Body of pancreas (tissue), 4 donors: ENCODE data around the gene MAST4. TPM values are rescaled to one million over a fixed set of nuclear protein-coding genes. Genes with fewer than 3 reads are reported as not detected.
A peak's percentile ranks its signal among the peaks of the same experiment; 100 is the strongest.

Experiments
- ATAC-seq: fragments of 150-250 bp; one replicate; pipeline ENCODE4 v1.9.1; 2016
- DNase-seq, 4 donors: peaks; one replicate each; pipeline ENCODE4 v3.0.0-alpha.2; 2019
- H3K27ac ChIP-seq, 4 donors: fragments of 200-600 bp; sonication (generic); 1 replicate in 3 of 4; 2 replicates in 1 of 4; pipeline versions ENCODE4 v1.5.1 to v1.6.1; 2016 to 2019; ENCODE audit warnings: mild to moderate bottlenecking in 1 of 4, mixed read lengths in 1 of 4, moderate library complexity in 1 of 4
- H3K27me3 ChIP-seq, 2 donors: fragments of 200-600 bp; sonication (generic); one replicate each; pipeline ENCODE4 v1.6.0; 2016; ENCODE audit warnings: mild to moderate bottlenecking in 1 of 2
- H3K36me3 ChIP-seq, 2 donors: fragments of 200-600 bp; sonication (generic); replicated peaks in 1 of 2; 2 replicates each; pipeline ENCODE4 v1.5.1; 2016; ENCODE audit warnings: low read depth in 2 of 2; ENCODE audit not compliant: insufficient read depth in 1 of 2
- H3K4me1 ChIP-seq: fragments of 200-600 bp; sonication (generic); one replicate; pipeline ENCODE4 v1.6.0; 2016
- H3K4me3 ChIP-seq, 2 donors: fragments of 200-600 bp; sonication (generic); 1 replicate in 1 of 2; 2 replicates in 1 of 2; pipeline ENCODE4 v1.5.1; 2016 to 2019
- H3K9me3 ChIP-seq, 3 donors: fragments of 200-600 bp; sonication (generic); 1 replicate in 2 of 3; 2 replicates in 1 of 3; pipeline ENCODE4 v1.5.1; 2016
- POLR2A ChIP-seq, 3 donors: fragments of 450-650 bp; IDR thresholded peaks; one replicate each; pipeline ENCODE4 v1.6.1; 2016; ENCODE audit warnings: antibody characterized with exemption in 3 of 3, mild to moderate bottlenecking in 2 of 3
- WGBS, 2 donors: methylation state at CpG; one replicate each; pipeline ENCODE4 v1.1.5; 2017; 5-methylcytosine and 5-hydroxymethylcytosine counted together
- intact Hi-C: fragments of 100-400 bp; cut with DNase I; formaldehyde crosslinking; loops from one replicate; pipeline ENCODE4 v1.15.1; 2023
- total RNA-seq, 2 donors: library from RNA; depleted of rRNA; stranded (reverse); fragments of >200 nt; gene quantifications; one replicate each; pipeline ENCODE4 v1.1.0, GENCODE V29; 2016
- TF ChIP-seq, protein P1 (sequence below), 7 experiments: fragments of 450-650 bp in 4 of 7; fragments of 200-600 bp in 3 of 7; sonication (generic) in 3 of 7; IDR thresholded peaks; one replicate each; pipeline ENCODE4 v1.5.1; 2016 to 2019; ENCODE audit warnings: antibody characterized with exemption in 7 of 7

MAST4 gene
- total RNA-seq, 2 donors from 2014 or later = 17.9 to 29.7 TPM

GRCh38 chr5:67201897-67202549, 605.8 kb downstream of the MAST4 start:
- Histone ChIP-seq H3K4me1 (no peaks in the 10 kb centered on the region), H3K4me3 (no peak overlapping the region), H3K27me3 (no peaks in the 10 kb centered on the region), H3K9me3 (no peaks in the 10 kb centered on the region), H3K27ac (no peak overlapping the region), H3K36me3 (no peaks in the 10 kb centered on the region)
- intact Hi-C loops = loop anchor here (5.0 to 10.0 kb wide), 3 partner anchors 35 to 387 kb away; no protein-coding TSS in a partner anchor
- 79 to 91% methylated on average over 6 of the region's 6 CpGs for WGBS, 2 donors
- TF ChIP-seq, protein P1, sequence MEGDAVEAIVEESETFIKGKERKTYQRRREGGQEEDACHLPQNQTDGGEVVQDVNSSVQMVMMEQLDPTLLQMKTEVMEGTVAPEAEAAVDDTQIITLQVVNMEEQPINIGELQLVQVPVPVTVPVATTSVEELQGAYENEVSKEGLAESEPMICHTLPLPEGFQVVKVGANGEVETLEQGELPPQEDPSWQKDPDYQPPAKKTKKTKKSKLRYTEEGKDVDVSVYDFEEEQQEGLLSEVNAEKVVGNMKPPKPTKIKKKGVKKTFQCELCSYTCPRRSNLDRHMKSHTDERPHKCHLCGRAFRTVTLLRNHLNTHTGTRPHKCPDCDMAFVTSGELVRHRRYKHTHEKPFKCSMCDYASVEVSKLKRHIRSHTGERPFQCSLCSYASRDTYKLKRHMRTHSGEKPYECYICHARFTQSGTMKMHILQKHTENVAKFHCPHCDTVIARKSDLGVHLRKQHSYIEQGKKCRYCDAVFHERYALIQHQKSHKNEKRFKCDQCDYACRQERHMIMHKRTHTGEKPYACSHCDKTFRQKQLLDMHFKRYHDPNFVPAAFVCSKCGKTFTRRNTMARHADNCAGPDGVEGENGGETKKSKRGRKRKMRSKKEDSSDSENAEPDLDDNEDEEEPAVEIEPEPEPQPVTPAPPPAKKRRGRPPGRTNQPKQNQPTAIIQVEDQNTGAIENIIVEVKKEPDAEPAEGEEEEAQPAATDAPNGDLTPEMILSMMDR (IDR thresholded peaks at IDR 0.05) = no peak
- TF ChIP-seq POLR2A (IDR thresholded peaks at IDR 0.05) = no peak
- ATAC-seq = no peak
- no peak for DNase-seq

DNA sequence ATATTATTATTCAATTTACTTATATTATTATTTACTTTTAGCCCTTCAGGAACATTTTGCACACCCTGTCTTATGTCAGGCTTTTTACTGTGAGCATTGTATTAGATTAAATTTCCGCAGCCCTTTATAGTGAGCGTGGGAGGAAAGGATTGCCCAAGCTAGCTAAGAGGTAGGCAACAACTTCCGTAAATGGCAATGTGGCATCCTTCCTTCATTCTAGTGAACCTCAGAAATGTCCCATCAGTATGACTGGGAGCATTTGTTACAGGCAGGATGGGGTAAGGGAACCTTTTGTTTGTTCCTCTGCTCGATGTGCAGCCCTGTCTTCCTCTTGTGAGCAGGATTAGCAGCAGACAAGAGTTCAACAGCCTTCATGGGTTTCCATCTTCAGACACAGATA, 606.6 kb downstream of the MAST4 start:
- no peak overlapping the region for H3K4me3 ChIP-seq
- intact Hi-C loops = loop anchor here (5.0 to 10.0 kb wide), 3 partner anchors 36 to 388 kb away; no protein-coding TSS in a partner anchor
- H3K36me3 ChIP-seq = no peaks in the 10 kb centered on the region
- no peak overlapping the region for H3K27ac ChIP-seq
- no peaks in the 10 kb centered on the region for H3K9me3 ChIP-seq
- DNase-seq (peak in 1 of 4 donors; percentile 40), ATAC-seq (no peak)
- 78 to 79% methylated on average over 4 of the region's 4 CpGs for WGBS, 2 donors
- no peak for TF ChIP-seq POLR2A (IDR thresholded peaks at IDR 0.05)
- TF ChIP-seq, protein P1 (IDR thresholded peaks at IDR 0.05) = no peak
- no peaks in the 10 kb centered on the region for H3K27me3 ChIP-seq
- no peaks in the 10 kb centered on the region for H3K4me1 ChIP-seq

DNA sequence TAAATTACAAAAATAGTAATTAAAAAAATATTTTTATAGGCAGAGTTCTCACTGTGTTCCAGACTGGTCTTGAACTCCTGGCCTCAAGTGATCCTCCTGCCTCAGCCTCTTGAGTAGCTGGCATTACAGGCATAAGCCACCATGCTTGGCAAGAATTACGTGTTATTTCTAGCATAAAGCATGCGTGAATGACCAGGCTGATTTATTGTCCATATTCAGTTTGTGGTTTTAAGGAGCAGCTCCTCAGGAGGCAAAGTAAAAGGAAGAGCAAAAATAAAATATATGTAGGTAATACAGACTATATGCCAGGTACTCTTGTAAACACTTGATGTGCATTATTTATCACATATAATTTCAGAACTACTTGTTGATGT, 607.5 kb downstream of the MAST4 start:
- Histone ChIP-seq H3K4me1 (no peaks in the 10 kb centered on the region), H3K27ac (no peak overlapping the region), H3K36me3 (no peaks in the 10 kb centered on the region), H3K27me3 (no peaks in the 10 kb centered on the region), H3K4me3 (no peak overlapping the region), H3K9me3 (no peaks in the 10 kb centered on the region)
- TF ChIP-seq, protein P1 (IDR thresholded peaks at IDR 0.05) = no peak
- no peak for TF ChIP-seq POLR2A (IDR thresholded peaks at IDR 0.05)
- WGBS, 2 donors = 66 to 80% methylated on average over 2 of the region's 2 CpGs
- DNase-seq (no peak), ATAC-seq (no peak)
- intact Hi-C loops = loop anchor here (5.0 to 10.0 kb wide), 3 partner anchors 36 to 389 kb away; no protein-coding TSS in a partner anchor

DNA sequence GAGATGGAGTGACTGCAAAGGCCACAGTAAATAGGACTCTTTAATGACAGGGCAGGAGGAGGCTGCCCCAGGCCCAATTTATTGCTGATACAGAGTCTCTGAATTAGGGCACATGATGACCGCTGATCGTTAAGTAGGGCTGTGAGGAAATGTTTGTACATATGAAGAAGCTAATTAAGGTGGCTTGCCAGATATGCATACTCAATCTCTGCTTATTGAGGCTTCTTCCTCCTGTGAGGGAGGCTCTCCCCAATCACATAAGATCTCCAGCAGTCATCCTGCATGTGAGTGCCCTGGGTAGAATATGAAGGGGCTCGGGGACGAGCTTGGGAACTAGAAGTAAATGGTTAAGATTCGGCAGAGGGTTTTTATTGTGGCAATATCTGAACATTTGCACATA, 608.6 kb downstream of the MAST4 start:
- DNase-seq = no peak
- no peaks in the 10 kb centered on the region for H3K9me3 ChIP-seq
- no peaks in the 10 kb centered on the region for H3K36me3 ChIP-seq
- TF ChIP-seq, protein P1 (IDR thresholded peaks at IDR 0.05) = no peak
- TF ChIP-seq POLR2A (IDR thresholded peaks at IDR 0.05) = no peak
- no peak overlapping the region for H3K27ac ChIP-seq
- H3K4me3 ChIP-seq = no peak overlapping the region
- no peaks in the 10 kb centered on the region for H3K27me3 ChIP-seq
- peaks cover 4% of the 10 kb centered on the region for H3K4me1 ChIP-seq
- WGBS, 2 donors = 67 to 83% methylated on average over 5 of the region's 5 CpGs
- intact Hi-C loops = loop anchor here (5.0 to 10.0 kb wide), 3 partner anchors 38 to 390 kb away; no protein-coding TSS in a partner anchor
- ATAC-seq = no peak

GRCh38 chr5:67205981-67206380, 609.8 kb downstream of the MAST4 start:
- H3K4me1 ChIP-seq = peaks cover 4% of the 10 kb centered on the region
- no peak overlapping the region for H3K27ac ChIP-seq
- WGBS, 2 donors = 66 to 73% methylated on average over 3 of the region's 3 CpGs

More at GRCh38 chr5:67205981-67206380, 609.8 kb downstream of the MAST4 start:
- Histone ChIP-seq H3K27me3 (no peaks in the 10 kb centered on the region), H3K36me3 (no peaks in the 10 kb centered on the region), H3K4me3 (no peak overlapping the region), H3K9me3 (no peaks in the 10 kb centered on the region)
- intact Hi-C loops = loop anchor here (10.0 kb wide), 2 partner anchors 211 to 391 kb away; no protein-coding TSS in a partner anchor
- ATAC-seq (no peak), DNase-seq (no peak)
- TF ChIP-seq, protein P1 (IDR thresholded peaks at IDR 0.05) = no peak
- TF ChIP-seq POLR2A (IDR thresholded peaks at IDR 0.05) = no peak
